Measurements from ENCODE around the gene KRTAP10-5.

KRTAP10-5 gene

GRCh38 chr21:44549525-44550211, 30.7 kb downstream of the KRTAP10-5 start:
- DNase-seq = no peak

- DNase-seq = no peak
These were observed 31.5 kb downstream of the KRTAP10-5 start for GRCh38 chr21:44548922-44549321.

GRCh38 chr21:44548381-44548780, 32.0 kb downstream of the KRTAP10-5 start:
- DNase-seq = no peak

GRCh38 chr21:44547656-44548331, 32.6 kb downstream of the KRTAP10-5 start:
- DNase-seq = no peak

- DNase-seq = no peak
These were observed 35.8 kb downstream of the KRTAP10-5 start for GRCh38 chr21:44544566-44544965.

- no peak for DNase-seq
These were observed 37.7 kb downstream of the KRTAP10-5 start for GRCh38 chr21:44542716-44543115.

GRCh38 chr21:44540741-44541288, 39.6 kb downstream of the KRTAP10-5 start:
- no peak for DNase-seq

GRCh38 chr21:44539991-44540666, 40.3 kb downstream of the KRTAP10-5 start, which contains the start of gene KRTAP10-1:
TSS of gene KRTAP10-1 (minus strand) at chr21:44540195. CDS start at chr21:44540150, 45 bp downstream.
- no peak for DNase-seq

GRCh38 chr21:44539046-44539445, 41.4 kb downstream of the KRTAP10-5 start:
- no peak for DNase-seq

- DNase-seq = no peak
These were observed 42.2 kb downstream of the KRTAP10-5 start for GRCh38 chr21:44537930-44538911.

- DNase-seq = no peak
These were observed 44.4 kb downstream of the KRTAP10-5 start for GRCh38 chr21:44535963-44536362.

GRCh38 chr21:44534688-44535087, 45.7 kb downstream of the KRTAP10-5 start:
- no peak for DNase-seq

- DNase-seq = no peak
These were observed 46.3 kb downstream of the KRTAP10-5 start for GRCh38 chr21:44533891-44534627.

- DNase-seq = no peak
These were observed 47.1 kb downstream of the KRTAP10-5 start for GRCh38 chr21:44533121-44533890.

- no peak for DNase-seq
These were observed 47.7 kb downstream of the KRTAP10-5 start for GRCh38 chr21:44532712-44533111.

- DNase-seq = no peak
These were observed 48.5 kb downstream of the KRTAP10-5 start for GRCh38 chr21:44531606-44532564.

- no peak for DNase-seq
These were observed 49.4 kb downstream of the KRTAP10-5 start for GRCh38 chr21:44530903-44531605.

- DNase-seq = no peak
These were observed 50.0 kb downstream of the KRTAP10-5 start for GRCh38 chr21:44530221-44530902.

All from right kidney (tissue), 1 donor.